UCSD-AML1 (cell line): ENCODE measurements around the gene GABRB1.

Experiments
- DNase-seq: peaks from one replicate; lab custom pipeline; 2025; ENCODE audit not compliant: unreplicated experiment; lab: John Stamatoyannopoulos, UW

The GABRB1 gene

DNA sequence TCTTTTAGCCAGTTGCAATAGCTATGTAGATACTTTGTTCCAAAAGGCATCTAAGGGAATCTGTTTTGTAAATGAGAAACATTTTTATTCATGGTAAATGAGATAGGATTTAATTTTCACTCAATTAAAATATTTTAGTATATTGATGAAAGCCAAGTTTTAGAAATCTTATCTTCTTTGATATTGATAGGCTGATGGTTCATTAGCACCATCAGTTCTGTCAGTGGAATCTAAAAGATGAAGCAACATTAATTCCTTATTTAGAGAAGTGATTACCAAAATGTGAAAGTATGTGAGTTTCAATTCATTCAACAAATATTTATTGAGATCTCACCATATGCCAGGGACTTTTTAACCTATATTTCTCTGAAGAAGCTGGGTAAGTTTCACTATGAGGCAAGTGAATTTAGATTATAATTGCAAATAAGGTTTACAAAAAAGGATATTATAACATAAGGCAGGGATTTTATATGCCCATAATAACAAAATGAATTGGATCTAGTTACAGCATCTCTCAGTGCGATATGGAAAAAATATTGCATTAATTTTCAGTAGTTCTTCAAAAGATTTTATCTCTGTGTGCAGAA is 79.3 kb downstream of the GABRB1 start:
- no peak for DNase-seq

DNA sequence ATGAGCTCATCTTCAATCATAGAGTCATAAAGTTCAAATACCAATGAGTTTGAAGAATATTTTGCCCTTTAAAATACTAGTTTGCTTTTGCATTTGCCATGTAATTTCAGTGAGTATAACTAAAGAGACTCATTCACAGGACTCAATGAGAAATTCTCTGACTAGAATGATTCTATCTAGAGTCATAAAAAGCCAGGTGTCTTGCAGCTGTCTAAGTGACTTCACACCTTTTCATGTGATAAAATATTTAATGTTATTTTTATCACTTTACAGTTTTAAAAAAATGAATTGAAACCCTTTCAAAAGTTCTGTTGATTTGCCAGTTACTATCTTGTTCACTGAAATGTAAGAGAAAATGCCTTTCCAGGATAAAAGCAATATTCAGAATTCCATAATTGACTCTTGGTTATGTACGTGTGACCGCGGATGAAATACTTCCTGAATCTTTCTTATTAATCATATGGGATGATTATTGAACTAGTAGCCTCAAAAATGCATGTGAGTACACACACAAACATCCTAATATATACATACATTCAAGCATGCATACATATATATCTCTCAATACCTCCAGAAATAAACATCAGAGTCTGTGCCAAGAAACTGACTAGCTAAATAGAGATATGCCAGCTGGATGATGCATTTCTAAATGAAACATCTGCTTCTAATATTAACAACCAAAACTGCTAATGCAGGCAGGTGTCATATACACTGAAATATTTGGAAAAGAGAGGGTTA is 87.0 kb downstream of the GABRB1 start:
- no peak for DNase-seq

DNA sequence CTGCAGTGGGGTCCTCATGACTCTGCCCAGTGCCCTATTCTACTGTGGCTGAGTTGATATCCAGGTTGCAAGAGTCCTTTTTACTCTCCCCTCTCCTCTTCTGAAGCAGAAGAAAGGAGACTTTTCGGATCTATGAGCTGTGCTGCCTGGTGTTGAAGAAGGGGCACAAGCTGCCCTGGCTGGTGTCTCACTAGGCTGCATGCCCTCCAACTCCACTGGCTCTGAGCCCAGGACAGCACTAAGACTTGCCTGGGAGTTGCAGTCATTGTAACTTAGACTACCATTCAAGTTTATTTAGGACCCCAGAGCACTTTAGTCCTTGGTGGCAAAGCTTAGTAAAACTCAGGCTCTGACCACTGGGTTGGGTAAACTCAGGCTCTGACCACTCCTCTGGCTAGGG is 89.4 kb downstream of the GABRB1 start:
- no peak for DNase-seq

DNA sequence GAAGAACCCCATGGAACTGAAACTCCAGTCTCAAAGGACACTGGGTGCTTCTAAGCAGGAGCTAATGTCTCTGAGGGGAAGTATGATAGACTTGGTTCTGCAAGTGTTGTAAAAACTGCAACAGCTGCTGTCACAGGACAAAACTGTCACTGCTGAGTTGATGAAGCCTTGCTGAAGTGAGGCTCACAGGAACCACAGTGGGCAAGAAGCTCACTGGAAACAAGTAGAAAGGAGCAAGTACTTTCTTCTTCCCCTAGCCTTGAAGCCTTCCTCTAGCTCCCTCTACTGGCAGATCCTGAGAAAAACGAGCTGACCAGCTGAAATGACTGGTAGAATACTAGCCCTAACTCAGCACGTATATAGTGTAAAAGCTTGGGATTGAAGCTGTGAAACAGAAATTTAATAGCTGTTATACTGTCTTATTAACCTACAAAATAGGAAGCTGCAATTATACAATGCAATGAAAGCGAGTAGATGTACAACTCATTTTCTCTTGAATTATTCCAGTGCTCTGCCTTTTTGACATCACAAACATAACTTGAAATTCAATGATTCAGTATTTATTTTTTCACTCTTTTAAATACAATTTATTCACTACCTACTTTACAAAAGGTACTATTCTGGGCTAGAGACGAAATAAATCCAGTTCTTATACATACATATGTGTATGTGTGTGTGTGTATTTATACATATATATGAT is 91.4 kb downstream of the GABRB1 start:
- peak; percentile 16 for DNase-seq

- no peak for DNase-seq
These were observed 97.6 kb downstream of the GABRB1 start for GRCh38 chr4:47128991-47129390.

DNA sequence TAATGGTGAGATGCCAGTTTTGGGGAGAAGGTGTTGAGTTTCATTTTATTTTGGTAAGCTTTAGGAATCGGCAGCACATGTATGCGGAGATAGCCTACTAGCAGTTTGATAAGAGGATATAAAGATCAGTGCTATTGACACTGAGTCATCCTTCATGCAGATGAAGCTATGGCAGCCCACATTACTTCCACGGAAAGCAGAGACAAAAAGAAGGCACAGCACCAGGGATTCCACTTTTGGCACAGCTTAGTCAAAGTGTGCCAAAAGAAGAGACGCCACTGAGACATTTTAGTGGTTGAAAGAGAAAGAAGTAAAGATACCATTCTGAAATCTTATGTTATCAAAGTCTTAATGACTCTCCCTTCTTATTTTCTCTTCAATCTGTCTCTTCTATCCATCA is 103.8 kb downstream of the GABRB1 start:
- DNase-seq: no peak

DNA sequence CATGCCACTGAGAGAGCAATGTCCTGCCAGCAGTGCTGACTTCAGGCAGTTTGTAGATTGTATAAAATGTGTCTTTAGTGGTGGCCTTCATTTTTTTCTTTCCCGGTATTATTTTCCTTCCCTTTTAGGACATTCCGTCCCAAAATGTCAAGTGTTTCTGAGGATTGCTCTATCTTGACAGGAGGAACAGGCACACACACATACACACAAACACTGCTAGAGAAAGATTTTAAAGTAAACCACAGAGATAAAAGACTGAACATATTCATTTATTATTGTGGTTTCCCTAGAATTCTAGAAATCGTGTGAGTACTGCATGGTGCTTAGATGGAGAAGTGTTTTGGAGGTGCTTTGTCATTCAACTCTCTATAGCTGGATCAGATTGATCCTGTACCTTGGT is 111.9 kb downstream of the GABRB1 start:
- no peak for DNase-seq

- DNase-seq: no peak
These were observed 114.3 kb downstream of the GABRB1 start for GRCh38 chr4:47145630-47146029.

DNA sequence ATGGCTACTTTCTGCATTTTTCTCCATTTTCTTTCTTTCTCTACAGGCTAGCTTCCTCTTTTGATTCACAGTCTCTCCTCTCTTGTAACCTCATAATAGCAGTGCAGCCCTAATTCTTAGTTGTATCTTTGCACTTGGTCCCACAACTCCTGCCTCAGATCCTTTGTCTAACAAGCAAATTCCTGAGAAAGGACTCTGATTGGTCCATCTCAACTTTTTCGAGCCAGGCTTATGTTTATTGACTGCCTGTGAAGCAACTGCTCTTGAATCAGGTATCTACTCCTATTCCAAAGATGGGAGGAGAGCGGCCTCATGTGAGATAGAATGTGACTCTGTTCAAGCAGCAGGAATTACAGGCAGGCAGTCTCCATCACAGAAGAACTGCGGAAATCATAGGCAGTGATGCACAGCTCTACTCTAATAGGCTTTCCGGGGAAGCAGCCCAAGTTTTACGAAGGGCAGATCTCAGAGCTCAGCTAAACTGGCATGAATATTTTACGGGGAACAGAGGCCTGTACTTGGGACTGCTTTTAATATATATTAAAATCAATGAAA is 123.5 kb downstream of the GABRB1 start:
- DNase-seq: no peak

- DNase-seq: no peak
These were observed 124.6 kb downstream of the GABRB1 start for GRCh38 chr4:47155919-47156318.

- no peak for DNase-seq
These were observed 128.7 kb downstream of the GABRB1 start for GRCh38 chr4:47160095-47160494.

- no peak for DNase-seq
These were observed 136.0 kb downstream of the GABRB1 start for GRCh38 chr4:47167081-47168035.

DNA sequence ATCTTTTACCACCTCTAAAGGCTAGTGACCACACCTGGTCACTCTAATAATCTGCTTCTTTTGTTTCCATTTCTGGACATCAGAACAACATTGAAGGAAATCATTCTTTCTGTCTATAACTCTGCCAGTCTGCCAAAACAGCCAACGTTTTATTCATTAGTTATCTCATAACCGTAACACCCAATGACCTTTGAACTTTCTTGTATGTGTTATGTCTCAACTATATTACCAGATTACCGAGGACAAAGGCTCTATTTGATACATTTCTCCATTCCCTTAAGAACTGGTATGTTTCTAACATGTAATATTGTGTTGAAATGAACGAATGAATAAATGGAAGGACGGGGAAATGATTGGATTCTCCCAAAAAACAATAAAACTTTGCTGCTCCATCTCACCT is 152.7 kb downstream of the GABRB1 start:
- DNase-seq: no peak

GRCh38 chr4:47185761-47186160 is 154.4 kb downstream of the GABRB1 start:
- no peak for DNase-seq

- DNase-seq: no peak
These were observed 156.2 kb downstream of the GABRB1 start for GRCh38 chr4:47187608-47188007.

GRCh38 chr4:47193179-47193578 is 161.8 kb downstream of the GABRB1 start:
- no peak for DNase-seq

- no peak for DNase-seq
These were observed 162.8 kb downstream of the GABRB1 start for GRCh38 chr4:47194036-47194737.

GRCh38 chr4:47195706-47196105 is 164.3 kb downstream of the GABRB1 start:
- DNase-seq: no peak

- DNase-seq: no peak
These were observed 167.4 kb downstream of the GABRB1 start for GRCh38 chr4:47198791-47199190.

DNA sequence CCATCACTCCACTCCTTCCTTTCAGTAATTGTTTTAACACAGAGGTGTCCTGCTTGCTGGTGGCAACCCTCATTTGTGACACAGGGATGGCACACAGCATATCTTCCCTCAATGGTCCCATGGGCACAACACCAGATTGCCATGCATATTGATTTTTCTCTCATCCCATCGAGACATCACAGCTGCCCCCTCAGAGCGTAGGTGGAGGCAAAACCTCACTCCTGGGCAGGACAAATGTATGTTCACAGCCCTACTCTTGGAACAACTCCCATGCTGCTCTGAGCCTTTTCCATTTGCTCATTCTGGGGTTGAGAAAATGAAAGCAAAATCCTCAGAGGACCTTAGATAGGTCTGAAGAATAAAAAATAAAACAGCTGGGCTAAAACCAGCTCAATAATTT is 172.2 kb downstream of the GABRB1 start:
- DNase-seq: no peak
